Measurements from ENCODE around the gene PTPRA. TPM values are rescaled to one million over a fixed set of nuclear protein-coding genes. Genes with fewer than 3 reads are reported as not detected.

The PTPRA gene
- total and polyA plus RNA-seq, 2 donors (not counting 3 experiments of a cell fraction or from before 2014, with no cell fraction given), result 43.2 to 53.4 TPM

- H3K36me3 ChIP-seq (ENCODE audit: control insufficient read depth in 2 of 2, extremely low read depth in 1 of 2, insufficient read depth in 2 of 2, low read length in 2 of 2), result peaks cover 2% of the 10 kb centered on the region in 2 experiments
- H4K20me1 ChIP-seq (replicated peaks; ENCODE audit: control insufficient read depth, extremely low read depth, insufficient read depth, low read length), result no peaks in the 10 kb centered on the region
- intact Hi-C loops (cut with micrococcal nuclease), result no loop called here
- H2AFZ ChIP-seq (ENCODE audit: low read depth, low read length), result no peak overlapping the region
- DNase-seq (ENCODE audit: low read depth, low spot score) (no peak), FAIRE-seq (no peak)
- H3K4me3 ChIP-seq (replicated peaks in 1 of 3; ENCODE audit: insufficient read depth in 1 of 3, low read depth in 1 of 3, low read length in 3 of 3), result no peak overlapping the region
- H3K4me2 ChIP-seq (ENCODE audit: insufficient read depth, low read length), result no peak overlapping the region
- no peak overlapping the region for H3K9ac ChIP-seq (replicated peaks; ENCODE audit: extremely low read depth, insufficient read depth, low read length)
- peaks cover 2% of the 10 kb centered on the region for H3K79me2 ChIP-seq (ENCODE audit: control insufficient read depth, insufficient read depth, low read length)
- no peaks in the 10 kb centered on the region for H3K27me3 ChIP-seq (ENCODE audit: control insufficient read depth in 2 of 2, insufficient read depth in 2 of 2, low read length in 2 of 2)
- no TSS peak for BruUV-seq (replicated peaks)
- ChIA-PET POLR2A (no interaction called here), CTCF (no interaction called here)
- no peaks in the 10 kb centered on the region for H3K9me1 ChIP-seq (replicated peaks; ENCODE audit: control insufficient read depth, extremely low read depth, insufficient read depth, low read length)
- no peak overlapping the region for H3K27ac ChIP-seq (ENCODE audit: insufficient read depth, low read depth, low read length)
- TF ChIP-seq POLR2AphosphoS5 (IDR thresholded peaks at IDR 0.05; ENCODE audit: insufficient read depth, low read depth, low read length) (no peak), MYC (IDR thresholded peaks at IDR 0.05; ENCODE audit: low read depth, low read length) (no peak), JUN (IDR thresholded peaks at IDR 0.05; ENCODE audit: borderline replicate concordance, insufficient read depth, insufficient read length, low read depth) (no peak), GATA2 (IDR thresholded peaks at IDR 0.05; ENCODE audit: insufficient read depth, insufficient read length, low read depth, low read length) (no peak)
- no peaks in the 10 kb centered on the region for H3K9me3 ChIP-seq (replicated peaks; ENCODE audit: control insufficient read depth, insufficient read depth, low read length)
- no peaks in the 10 kb centered on the region for H3K4me1 ChIP-seq (ENCODE audit: control insufficient read depth, extremely low read depth, insufficient read depth, low read length)
- dilution Hi-C loops (cut with MboI; ENCODE audit: extremely low pct_ligation_motif_present, low sequenced_read_pairs), result no loop called here
These were observed 82.1 kb downstream of the PTPRA start for GRCh38 chr20:2955257-2955970.

GRCh38 chr20:2956480-2956879, 83.2 kb downstream of the PTPRA start:
- Histone ChIP-seq H3K9me1 (replicated peaks; ENCODE audit: control insufficient read depth, extremely low read depth, insufficient read depth, low read length) (no peaks in the 10 kb centered on the region), H3K9me3 (replicated peaks; ENCODE audit: control insufficient read depth, insufficient read depth, low read length) (no peaks in the 10 kb centered on the region), H3K4me3 (replicated peaks in 1 of 3; ENCODE audit: insufficient read depth in 1 of 3, low read depth in 1 of 3, low read length in 3 of 3) (no peak overlapping the region), H3K36me3 (ENCODE audit: control insufficient read depth in 2 of 2, extremely low read depth in 1 of 2, insufficient read depth in 2 of 2, low read length in 2 of 2) (peaks cover 0 to 2% of the 10 kb centered on the region in 2 experiments), H4K20me1 (replicated peaks; ENCODE audit: control insufficient read depth, extremely low read depth, insufficient read depth, low read length) (no peaks in the 10 kb centered on the region), H3K4me1 (ENCODE audit: control insufficient read depth, extremely low read depth, insufficient read depth, low read length) (no peaks in the 10 kb centered on the region), H3K79me2 (ENCODE audit: control insufficient read depth, insufficient read depth, low read length) (peaks cover 1% of the 10 kb centered on the region), H3K9ac (replicated peaks; ENCODE audit: extremely low read depth, insufficient read depth, low read length) (no peak overlapping the region), H3K27me3 (ENCODE audit: control insufficient read depth in 2 of 2, insufficient read depth in 2 of 2, low read length in 2 of 2) (no peaks in the 10 kb centered on the region), H2AFZ (ENCODE audit: low read depth, low read length) (no peak overlapping the region), H3K4me2 (ENCODE audit: insufficient read depth, low read length) (no peak overlapping the region), H3K27ac (ENCODE audit: insufficient read depth, low read depth, low read length) (no peak overlapping the region)
- no TSS peak for BruUV-seq (replicated peaks)
- POLR2A ChIA-PET, result no interaction called here
- dilution Hi-C loops (cut with MboI; ENCODE audit: extremely low pct_ligation_motif_present, low sequenced_read_pairs) (no loop called here), intact Hi-C loops (cut with micrococcal nuclease) (no loop called here)
- FAIRE-seq (no peak), DNase-seq (ENCODE audit: low read depth, low spot score) (no peak)
- TF ChIP-seq JUN (IDR thresholded peaks at IDR 0.05; ENCODE audit: borderline replicate concordance, insufficient read depth, insufficient read length, low read depth), result no peak
- TF ChIP-seq POLR2AphosphoS5 (IDR thresholded peaks at IDR 0.05; ENCODE audit: insufficient read depth, low read depth, low read length), result no peak
- TF ChIP-seq GATA2 (IDR thresholded peaks at IDR 0.05; ENCODE audit: insufficient read depth, insufficient read length, low read depth, low read length), result no peak
- TF ChIP-seq CTCF (IDR thresholded peaks at IDR 0.05; ENCODE audit: extremely low read depth in 1 of 2, insufficient read depth in 1 of 2, low read depth in 1 of 2, low read length in 2 of 2), result no peak
- no peak for TF ChIP-seq POLR2A (IDR thresholded peaks at IDR 0.05; ENCODE audit: low read depth, low read length)
- TF ChIP-seq MAX (IDR thresholded peaks at IDR 0.05; ENCODE audit: insufficient read depth, insufficient read length), result no peak
- TF ChIP-seq MYC (IDR thresholded peaks at IDR 0.05; ENCODE audit: low read depth, low read length), result no peak
- TF ChIP-seq FOS (IDR thresholded peaks at IDR 0.05; ENCODE audit: borderline replicate concordance, insufficient read depth, low read length), result no peak
- TF ChIP-seq EZH2 (IDR thresholded peaks at IDR 0.05; ENCODE audit: borderline replicate concordance, low read depth, low read length, severe bottlenecking), result no peak
- CTCF ChIA-PET, result no interaction called here

Measured in endothelial cell of umbilical vein (primary cell).